Type B pancreatic cell (in vitro differentiated cells): ENCODE data around the gene ZNF664. TPM values are rescaled to one million over a fixed set of nuclear protein-coding genes. Genes with fewer than 3 reads are reported as not detected.

Source experiments
- DNase-seq: peaks from one replicate; pipeline ENCODE4 v3.0.0; 2021; ENCODE audit warnings: mixed read lengths; ENCODE audit not compliant: unreplicated experiment; ENCODE audit errors: extremely low spot score
- H3K27ac Mint-ChIP-seq: 2 replicates; pipeline ENCODE4 v1.8.0; 2021; ENCODE audit warnings: mild to moderate bottlenecking, mixed read lengths
- H3K27me3 Mint-ChIP-seq: 2 replicates; pipeline ENCODE4 v1.8.0; 2021; ENCODE audit warnings: mixed read lengths
- H3K36me3 Mint-ChIP-seq: 2 replicates; pipeline ENCODE4 v1.8.0; 2021; ENCODE audit warnings: mixed read lengths
- H3K4me1 Mint-ChIP-seq: one replicate; pipeline ENCODE4 v1.8.0; 2021; ENCODE audit warnings: mixed read lengths; ENCODE audit not compliant: unreplicated experiment
- H3K4me3 Mint-ChIP-seq: 2 replicates; pipeline ENCODE4 v1.8.0; 2021; ENCODE audit warnings: mild to moderate bottlenecking, mixed read lengths
- H3K9me3 Mint-ChIP-seq: 2 replicates; pipeline ENCODE4 v1.8.0; 2021; ENCODE audit warnings: mixed read lengths
- CTCF ChIP-seq: fragments of 200-600 bp; sonication (generic); conservative IDR thresholded peaks from 2 replicates; pipeline ENCODE4 v1.5.0; 2021; ENCODE audit warnings: antibody characterized with exemption, mild to moderate bottlenecking
- total RNA-seq: library from RNA; stranded (reverse); gene quantifications from 2 replicates; pipeline ENCODE4 v1.2.1, GENCODE V29; 2021; ENCODE audit warnings: low replicate concordance

Gene ZNF664
- total RNA-seq, 1 donor from 2014 or later: 149 TPM

- Mint-ChIP-seq H3K36me3 (no peaks in the 10 kb centered on the region), H3K27ac (no peak overlapping the region), H3K4me1 (peaks cover 48% of the 10 kb centered on the region), H3K27me3 (peaks cover 3% of the 10 kb centered on the region), H3K9me3 (no peaks in the 10 kb centered on the region), H3K4me3 (no peak overlapping the region)
- TF ChIP-seq CTCF: no peak
- DNase-seq: no peak
These were observed 61.3 kb downstream of the ZNF664 start for GRCh38 chr12:124034297-124034696.

- Mint-ChIP-seq H3K36me3 (no peaks in the 10 kb centered on the region), H3K27ac (no peak overlapping the region), H3K9me3 (no peaks in the 10 kb centered on the region), H3K4me3 (no peak overlapping the region), H3K27me3 (peaks cover 3% of the 10 kb centered on the region), H3K4me1 (peaks cover 48% of the 10 kb centered on the region)
- TF ChIP-seq CTCF: no peak
- DNase-seq: no peak
These were observed 62.1 kb downstream of the ZNF664 start for GRCh38 chr12:124035163-124035562.

GRCh38 chr12:124036171-124036598 lies 63.2 kb downstream of the ZNF664 start:
- H3K9me3 Mint-ChIP-seq: no peaks in the 10 kb centered on the region
- peaks cover 3% of the 10 kb centered on the region for H3K27me3 Mint-ChIP-seq
- DNase-seq: no peak
- TF ChIP-seq CTCF: no peak
- no peaks in the 10 kb centered on the region for H3K36me3 Mint-ChIP-seq
- peak overlapping the region; percentile 29 for H3K4me3 Mint-ChIP-seq
- peaks cover 46% of the 10 kb centered on the region for H3K4me1 Mint-ChIP-seq
- H3K27ac Mint-ChIP-seq: peak overlapping the region; percentile 43

GRCh38 chr12:124036657-124037109 lies 63.7 kb downstream of the ZNF664 start:
- no peaks in the 10 kb centered on the region for H3K36me3 Mint-ChIP-seq
- no peak for DNase-seq
- H3K9me3 Mint-ChIP-seq: no peaks in the 10 kb centered on the region
- peak overlapping the region; percentile 43 for H3K27ac Mint-ChIP-seq
- peak; percentile 99 for TF ChIP-seq CTCF
- H3K27me3 Mint-ChIP-seq: peaks cover 3% of the 10 kb centered on the region
- peak overlapping the region; percentile 29 for H3K4me3 Mint-ChIP-seq
- H3K4me1 Mint-ChIP-seq: peaks cover 46% of the 10 kb centered on the region

- Mint-ChIP-seq H3K4me3 (no peak overlapping the region), H3K9me3 (no peaks in the 10 kb centered on the region), H3K27ac (no peak overlapping the region), H3K27me3 (peaks cover 3% of the 10 kb centered on the region), H3K4me1 (peaks cover 43% of the 10 kb centered on the region), H3K36me3 (no peaks in the 10 kb centered on the region)
- no peak for DNase-seq
- TF ChIP-seq CTCF: no peak
These were observed 64.3 kb downstream of the ZNF664 start for GRCh38 chr12:124037331-124037730.

GRCh38 chr12:124039276-124039675 lies 66.3 kb downstream of the ZNF664 start:
- no peak for DNase-seq
- H3K9me3 Mint-ChIP-seq: no peaks in the 10 kb centered on the region
- no peak for TF ChIP-seq CTCF
- H3K27me3 Mint-ChIP-seq: no peaks in the 10 kb centered on the region
- no peaks in the 10 kb centered on the region for H3K36me3 Mint-ChIP-seq
- no peak overlapping the region for H3K27ac Mint-ChIP-seq
- no peak overlapping the region for H3K4me3 Mint-ChIP-seq
- peaks cover 43% of the 10 kb centered on the region for H3K4me1 Mint-ChIP-seq
